HEK293 (cell line): Measurements from ENCODE around the gene TSTD2.
"Not testable (repeated sequence)": the region's sequence is repeated elsewhere in the genome, so short reads cannot be mapped to it uniquely, and the experiment has no call there.

ENCODE experiments used
- CTCF ChIA-PET: fragments of 350-600 bp; formaldehyde crosslinking; extraction: SDS; loops from one replicate; lab custom pipeline; 2021; ENCODE audit warnings: antibody characterized with exemption; lab: Yijun Ruan, JAX
- POLR2A ChIA-PET: fragments of 300-600 bp; formaldehyde crosslinking; extraction: SDS; loops from one replicate; lab custom pipeline; 2020; ENCODE audit warnings: antibody characterized with exemption, inconsistent platforms; lab: Yijun Ruan, JAX
- H3K27ac ChIP-seq: fragments of 200-500 bp; sonication (Bioruptor generic); 2 replicates; pipeline ENCODE4 v1.5.1; 2014; ENCODE audit warnings: low read depth, low read length, control low read depth, inconsistent platforms; ENCODE audit errors: extremely low read depth
- H3K36me3 ChIP-seq, 2 experiments: fragments of 200-500 bp in 1 of 2; sonication (Bioruptor generic) in 1 of 2; 1 replicate in 1 of 2; 2 replicates in 1 of 2; pipeline ENCODE4 v1.5.1; 2014 to 2017; ENCODE audit warnings: inconsistent platforms in 2 of 2, low read length in 2 of 2; ENCODE audit not compliant: control insufficient read depth in 2 of 2, insufficient read depth in 1 of 2
- H3K4me1 ChIP-seq: fragments of 200-500 bp; sonication (Bioruptor generic); 2 replicates; pipeline ENCODE4 v1.5.1; 2014; ENCODE audit warnings: mild to moderate bottlenecking, low read length, inconsistent platforms; ENCODE audit not compliant: control insufficient read depth, insufficient read depth
- H3K4me3 ChIP-seq: 2 replicates; pipeline ENCODE4 v1.5.1; 2011; ENCODE audit warnings: low read depth, mild to moderate bottlenecking, control low read depth, low read length, moderate library complexity
- H3K9me3 ChIP-seq: fragments of 200-500 bp; sonication (Bioruptor generic); 2 replicates; pipeline ENCODE4 v1.5.1; 2014; ENCODE audit warnings: low read depth, low read length, inconsistent platforms; ENCODE audit not compliant: control insufficient read depth, insufficient read depth
- EGR2 ChIP-seq: fragments of 450-650 bp; formaldehyde crosslinking; IDR thresholded peaks from 2 replicates; pipeline ENCODE4 v1.5.1; 2016; ENCODE audit warnings: low read depth, missing biosample characterization, missing genetic modification characterization
- INSM2 ChIP-seq: fragments of 450-650 bp; formaldehyde crosslinking; IDR thresholded peaks from 2 replicates; pipeline ENCODE4 v1.5.1; 2016; ENCODE audit warnings: missing biosample characterization, missing genetic modification characterization
- KLF17 ChIP-seq: fragments of 450-650 bp; formaldehyde crosslinking; IDR thresholded peaks from 2 replicates; pipeline ENCODE4 v1.5.1; 2016; ENCODE audit warnings: missing biosample characterization, missing genetic modification characterization
- SETDB1 ChIP-seq: IDR thresholded peaks from one replicate; pipeline ENCODE4 v1.6.1; 2017; ENCODE audit warnings: mild to moderate bottlenecking, low read length, moderate library complexity, mixed read lengths; ENCODE audit not compliant: insufficient read length
- ZBTB6 ChIP-seq: fragments of 450-650 bp; formaldehyde crosslinking; IDR thresholded peaks from 2 replicates; pipeline ENCODE4 v1.5.1; 2017; ENCODE audit warnings: missing biosample characterization, missing genetic modification characterization
- ZFHX2 ChIP-seq: fragments of 450-650 bp; formaldehyde crosslinking; conservative IDR thresholded peaks from 2 replicates; pipeline ENCODE4 v1.5.1; 2016; ENCODE audit warnings: missing biosample characterization, missing genetic modification characterization
- ZNF114 ChIP-seq: fragments of 450-650 bp; formaldehyde crosslinking; IDR thresholded peaks from 2 replicates; pipeline ENCODE4 v1.5.0; 2017; ENCODE audit warnings: missing biosample characterization, missing genetic modification characterization
- ZNF121 ChIP-seq: fragments of 450-650 bp; formaldehyde crosslinking; IDR thresholded peaks from 2 replicates; pipeline ENCODE4 v1.5.1; 2016; ENCODE audit warnings: missing biosample characterization, missing genetic modification characterization
- ZNF146 ChIP-seq: fragments of 450-650 bp; formaldehyde crosslinking; IDR thresholded peaks from 2 replicates; pipeline ENCODE4 v1.5.1; 2016; ENCODE audit warnings: missing biosample characterization, missing genetic modification characterization
- ZNF175 ChIP-seq: fragments of 450-650 bp; formaldehyde crosslinking; IDR thresholded peaks from 2 replicates; pipeline ENCODE4 v1.5.1; 2016; ENCODE audit warnings: missing biosample characterization, missing genetic modification characterization
- ZNF302 ChIP-seq: fragments of 450-650 bp; formaldehyde crosslinking; IDR thresholded peaks from 2 replicates; pipeline ENCODE4 v1.5.1; 2016; ENCODE audit warnings: missing biosample characterization, missing genetic modification characterization, low read depth
- ZNF654 ChIP-seq: fragments of 450-650 bp; formaldehyde crosslinking; IDR thresholded peaks from 2 replicates; pipeline ENCODE4 v1.5.1; 2016; ENCODE audit warnings: low read depth, missing biosample characterization, missing genetic modification characterization
- ZNF791 ChIP-seq: fragments of 450-650 bp; formaldehyde crosslinking; IDR thresholded peaks from 2 replicates; pipeline ENCODE4 v1.5.1; 2016; ENCODE audit warnings: missing biosample characterization, missing genetic modification characterization
- TF ChIP-seq, protein P1 (sequence below): fragments of 450-650 bp; formaldehyde crosslinking; IDR thresholded peaks from 2 replicates; pipeline ENCODE4 v1.5.1; 2016; ENCODE audit warnings: missing biosample characterization, missing genetic modification characterization
- TF ChIP-seq, protein P2 (sequence below): fragments of 450-650 bp; formaldehyde crosslinking; IDR thresholded peaks from 2 replicates; pipeline ENCODE4 v1.5.1; 2017; ENCODE audit warnings: missing biosample characterization, mild to moderate bottlenecking, missing genetic modification characterization, moderate library complexity

Gene TSTD2

DNA sequence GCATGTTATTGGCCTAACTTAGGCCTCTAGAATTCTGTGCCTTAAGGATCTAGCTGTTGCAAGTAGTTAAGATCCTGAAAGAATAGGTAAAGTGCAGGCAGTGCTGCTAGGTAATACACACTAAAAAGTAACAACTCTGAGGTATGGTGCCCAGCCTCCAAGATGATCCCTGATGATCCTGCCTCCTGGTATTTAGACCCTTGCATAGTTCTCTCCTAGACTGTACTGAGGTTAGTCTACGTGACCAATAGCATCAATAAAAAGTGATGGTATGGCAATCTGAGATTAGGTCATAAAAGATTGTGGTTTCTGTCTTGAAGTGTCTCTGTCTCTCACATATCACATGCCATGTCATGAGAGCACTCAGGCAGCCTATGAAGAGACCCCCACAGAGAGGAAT lies 9.2 kb downstream of the TSTD2 start (continued):
- TF ChIP-seq ZNF791 (tag by site-specific recombination) (no peak), ZNF302 (tag by site-specific recombination) (no peak), INSM2 (tag by site-specific recombination) (no peak), ZNF114 (no peak), ZNF146 (no peak)
- TF ChIP-seq, all 188 proteins: peak for 0

GRCh38 chr9:97622483-97622882 lies 10.7 kb downstream of the TSTD2 start:
- H3K4me1 ChIP-seq, H3K4me3 ChIP-seq, H3K27ac ChIP-seq, POLR2A ChIA-PET, H3K9me3 ChIP-seq: not testable (repeated sequence)
- peaks cover 11 to 80% of the 10 kb centered on the region in 2 experiments for H3K36me3 ChIP-seq
- CTCF ChIA-PET, result interaction anchor here (0.8 kb wide), 1 partner anchor 158 kb away, joined by 4 read pairs; no protein-coding TSS in a partner anchor

GRCh38 chr9:97620063-97620462 lies 13.1 kb downstream of the TSTD2 start:
- H3K4me1 ChIP-seq, H3K27ac ChIP-seq, POLR2A ChIA-PET, H3K4me3 ChIP-seq, H3K9me3 ChIP-seq: not testable (repeated sequence)
- TF ChIP-seq SETDB1, result peak; percentile 37
- peaks cover 6 to 74% of the 10 kb centered on the region in 2 experiments for H3K36me3 ChIP-seq
- CTCF ChIA-PET, result interaction anchor here (0.6 to 13.2 kb wide), 4 partner anchors 21 to 233 kb away, joined by 3 to 255 read pairs (median 5); no protein-coding TSS in a partner anchor

GRCh38 chr9:97617939-97618416 lies 15.2 kb downstream of the TSTD2 start:
- no peak overlapping the region for H3K27ac ChIP-seq
- TF ChIP-seq, protein P1, sequence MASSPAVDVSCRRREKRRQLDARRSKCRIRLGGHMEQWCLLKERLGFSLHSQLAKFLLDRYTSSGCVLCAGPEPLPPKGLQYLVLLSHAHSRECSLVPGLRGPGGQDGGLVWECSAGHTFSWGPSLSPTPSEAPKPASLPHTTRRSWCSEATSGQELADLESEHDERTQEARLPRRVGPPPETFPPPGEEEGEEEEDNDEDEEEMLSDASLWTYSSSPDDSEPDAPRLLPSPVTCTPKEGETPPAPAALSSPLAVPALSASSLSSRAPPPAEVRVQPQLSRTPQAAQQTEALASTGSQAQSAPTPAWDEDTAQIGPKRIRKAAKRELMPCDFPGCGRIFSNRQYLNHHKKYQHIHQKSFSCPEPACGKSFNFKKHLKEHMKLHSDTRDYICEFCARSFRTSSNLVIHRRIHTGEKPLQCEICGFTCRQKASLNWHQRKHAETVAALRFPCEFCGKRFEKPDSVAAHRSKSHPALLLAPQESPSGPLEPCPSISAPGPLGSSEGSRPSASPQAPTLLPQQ (tag by site-specific recombination), result no peak
- TF ChIP-seq ZNF654 (tag by site-specific recombination), result no peak
- TF ChIP-seq, protein P2, sequence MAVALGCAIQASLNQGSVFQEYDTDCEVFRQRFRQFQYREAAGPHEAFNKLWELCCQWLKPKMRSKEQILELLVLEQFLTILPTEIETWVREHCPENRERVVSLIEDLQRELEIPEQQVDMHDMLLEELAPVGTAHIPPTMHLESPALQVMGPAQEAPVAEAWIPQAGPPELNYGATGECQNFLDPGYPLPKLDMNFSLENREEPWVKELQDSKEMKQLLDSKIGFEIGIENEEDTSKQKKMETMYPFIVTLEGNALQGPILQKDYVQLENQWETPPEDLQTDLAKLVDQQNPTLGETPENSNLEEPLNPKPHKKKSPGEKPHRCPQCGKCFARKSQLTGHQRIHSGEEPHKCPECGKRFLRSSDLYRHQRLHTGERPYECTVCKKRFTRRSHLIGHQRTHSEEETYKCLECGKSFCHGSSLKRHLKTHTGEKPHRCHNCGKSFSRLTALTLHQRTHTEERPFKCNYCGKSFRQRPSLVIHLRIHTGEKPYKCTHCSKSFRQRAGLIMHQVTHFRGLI (tag by site-specific recombination), result no peak
- TF ChIP-seq ZNF121 (tag by site-specific recombination), result no peak
- TF ChIP-seq EGR2 (tag by site-specific recombination), result no peak
- no peak for TF ChIP-seq ZNF175
- no peak for TF ChIP-seq ZBTB6 (tag by site-specific recombination)
- TF ChIP-seq ZFHX2 (tag by site-specific recombination), result no peak
- TF ChIP-seq KLF17 (tag by site-specific recombination), result no peak
- H3K36me3 ChIP-seq, result peaks cover 0 to 66% of the 10 kb centered on the region in 2 experiments; a peak in 2 of 3 replicates
- H3K4me1 ChIP-seq, result no peaks in the 10 kb centered on the region
- ChIA-PET POLR2A (no interaction called here), CTCF (interaction anchor here (0.7 to 13.2 kb wide), 5 partner anchors 10 to 232 kb away, joined by 3 to 255 read pairs (median 4); partner anchors contain the start of gene TSTD2)
- no peaks in the 10 kb centered on the region for H3K9me3 ChIP-seq
- H3K4me3 ChIP-seq, result no peak overlapping the region
